KMS-11 (cell line): ENCODE results near the gene NEK1.
A peak's percentile ranks its signal among the peaks of the same experiment; 100 is the strongest.

Experiments
- H2AFZ ChIP-seq: fragments of 200-600 bp; sonication (generic); 2 replicates; pipeline ENCODE4 v1.6.1; 2016; ENCODE audit warnings: antibody characterized with exemption, mixed run types, low read depth
- H3K27ac ChIP-seq: fragments of 200-600 bp; sonication (generic); 2 replicates; pipeline ENCODE4 v1.6.1; 2016; ENCODE audit warnings: mild to moderate bottlenecking, mixed run types
- H3K27me3 ChIP-seq: fragments of 200-600 bp; sonication (generic); 2 replicates; pipeline ENCODE4 v1.6.1; 2017; ENCODE audit warnings: mild to moderate bottlenecking, low read depth, mixed run types, moderate library complexity; ENCODE audit not compliant: insufficient read depth
- H3K36me3 ChIP-seq: fragments of 200-600 bp; sonication (generic); 2 replicates; pipeline ENCODE4 v1.6.1; 2017; ENCODE audit warnings: mild to moderate bottlenecking, mixed run types; ENCODE audit not compliant: insufficient read depth
- H3K4me1 ChIP-seq: fragments of 200-600 bp; sonication (generic); 2 replicates; pipeline ENCODE4 v1.6.1; 2016; ENCODE audit warnings: mild to moderate bottlenecking, low read depth, mixed run types; ENCODE audit not compliant: poor library complexity, severe bottlenecking
- H3K4me2 ChIP-seq: fragments of 200-600 bp; sonication (generic); 2 replicates; pipeline ENCODE4 v1.7.0; 2016; ENCODE audit warnings: mild to moderate bottlenecking, mixed run types
- H3K4me3 ChIP-seq: fragments of 200-600 bp; sonication (generic); IDR thresholded peaks from 2 replicates; pipeline ENCODE4 v1.6.1; 2017; ENCODE audit warnings: low read depth, low read length, mixed read lengths; ENCODE audit not compliant: insufficient read depth
- H3K79me2 ChIP-seq: fragments of 200-600 bp; sonication (generic); 2 replicates; pipeline ENCODE4 v1.6.1; 2016; ENCODE audit warnings: low read depth, mixed run types; ENCODE audit not compliant: insufficient read depth
- H3K9ac ChIP-seq: fragments of 200-600 bp; sonication (generic); 2 replicates; pipeline ENCODE4 v1.6.1; 2016; ENCODE audit warnings: mild to moderate bottlenecking, mixed run types
- H4K20me1 ChIP-seq: fragments of 200-600 bp; sonication (generic); 2 replicates; pipeline ENCODE4 v1.6.1; 2016; ENCODE audit warnings: mild to moderate bottlenecking, mixed run types; ENCODE audit not compliant: insufficient read depth
- CTCF ChIP-seq: fragments of 200-600 bp; sonication (generic); conservative IDR thresholded peaks from 2 replicates; pipeline ENCODE4 v1.6.1; 2017; ENCODE audit warnings: low read depth, mild to moderate bottlenecking, antibody characterized with exemption, low read length, moderate library complexity, mixed read lengths

NEK1 gene

GRCh38 chr4:169611991-169612870 is at the start of gene NEK1:
NEK1 (minus strand) TSS chr4:169612583; CDS start chr4:169602630, 9,953 bp downstream.
- Histone ChIP-seq H2AFZ (peak within 1 kb of the TSS; percentile 62), H3K9ac (peak within 1 kb of the TSS; percentile 93), H3K27me3 (no peaks in the 10 kb centered on the region), H3K4me3 (peak within 1 kb of the TSS; percentile 59), H3K36me3 (no peaks in the 10 kb centered on the region), H3K4me2 (peak within 1 kb of the TSS; percentile 93), H4K20me1 (no peaks in the 10 kb centered on the region), H3K79me2 (peaks cover 34% of the 10 kb centered on the region), H3K4me1 (peaks cover 32% of the 10 kb centered on the region), H3K27ac (peak within 1 kb of the TSS; percentile 97)
- no peak for TF ChIP-seq CTCF

GRCh38 chr4:169661761-169662160 is 49.4 kb upstream of the NEK1 start:
- Histone ChIP-seq H3K79me2 (no peaks in the 10 kb centered on the region), H3K27ac (no peak overlapping the region), H3K9ac (no peak overlapping the region), H3K27me3 (no peaks in the 10 kb centered on the region), H3K36me3 (no peaks in the 10 kb centered on the region), H4K20me1 (no peaks in the 10 kb centered on the region), H2AFZ (no peak overlapping the region), H3K4me2 (no peak overlapping the region), H3K4me1 (peaks cover 3% of the 10 kb centered on the region), H3K4me3 (no peak overlapping the region)
- TF ChIP-seq CTCF: no peak

- TF ChIP-seq CTCF: no peak
- H3K9ac ChIP-seq: no peak overlapping the region
- H3K4me2 ChIP-seq: no peak overlapping the region
- H4K20me1 ChIP-seq: no peaks in the 10 kb centered on the region
- no peak overlapping the region for H2AFZ ChIP-seq
- peaks cover 3% of the 10 kb centered on the region for H3K4me1 ChIP-seq
- no peak overlapping the region for H3K27ac ChIP-seq
- H3K4me3 ChIP-seq: no peak overlapping the region
- H3K79me2 ChIP-seq: no peaks in the 10 kb centered on the region
- no peaks in the 10 kb centered on the region for H3K36me3 ChIP-seq
- no peaks in the 10 kb centered on the region for H3K27me3 ChIP-seq
These were observed 48.5 kb upstream of the NEK1 start for GRCh38 chr4:169660929-169661328.

- no peak overlapping the region for H3K4me3 ChIP-seq
These were observed 47.6 kb upstream of the NEK1 start for GRCh38 chr4:169659716-169660670.

More at GRCh38 chr4:169659716-169660670, 47.6 kb upstream of the NEK1 start:
- Histone ChIP-seq H3K27ac (no peak overlapping the region), H3K27me3 (no peaks in the 10 kb centered on the region), H3K36me3 (no peaks in the 10 kb centered on the region), H3K79me2 (no peaks in the 10 kb centered on the region), H2AFZ (no peak overlapping the region), H3K9ac (no peak overlapping the region), H3K4me1 (peaks cover 3% of the 10 kb centered on the region), H4K20me1 (no peaks in the 10 kb centered on the region), H3K4me2 (no peak overlapping the region)
- no peak for TF ChIP-seq CTCF
